Measurements from ENCODE around the gene DYNLT1. TPM values are rescaled to one million over a fixed set of nuclear protein-coding genes. Genes with fewer than 3 reads are reported as not detected.

DYNLT1 gene
- total and polyA plus RNA-seq, 2 of the 4 experiments (the other 2 are of a cell fraction): 235 to 349 TPM

GRCh38 chr6:158686311-158686710 lies 41.8 kb upstream of the DYNLT1 start:
- DNase-seq: no peak
- no peak overlapping the region for H3K23ac ChIP-seq (ENCODE audit: low read depth, low read length)
- no peak overlapping the region for H2BK15ac ChIP-seq (ENCODE audit: low read depth, low read length)
- no peaks in the 10 kb centered on the region for H3K79me1 ChIP-seq (ENCODE audit: low read depth in 1 of 2, low read length in 2 of 2)
- BruUV-seq (replicated peaks): no TSS peak
- H2AFZ ChIP-seq (replicated peaks; ENCODE audit: low read length, poor library complexity): no peak overlapping the region
- no peaks in the 10 kb centered on the region for H3K9me1 ChIP-seq (ENCODE audit: insufficient read depth, low read length)
- no peak overlapping the region for H2BK5ac ChIP-seq (ENCODE audit: low read depth, low read length, poor library complexity, severe bottlenecking)
- 81% methylated on average over 3 of the region's 4 CpGs; no CpG with 5 or more reads in 1 of the 2 experiments for WGBS, 2 experiments (ENCODE audit: extremely low coverage in 2 of 2, insufficient read length in 1 of 2)
- H4K5ac ChIP-seq (ENCODE audit: low read depth, low read length): no peak overlapping the region
- H2AK9ac ChIP-seq (replicated peaks; ENCODE audit: low read depth, low read length, poor library complexity): no peak overlapping the region
- no peak overlapping the region for H2BK20ac ChIP-seq (ENCODE audit: low read depth, low read length)
- intact Hi-C loops (cut with micrococcal nuclease) (no loop called here), dilution Hi-C loops (cut with HindIII; ENCODE audit: low sequenced_read_pairs, unreplicated experiment) (no loop called here), in situ Hi-C loops (cut with MboI; ENCODE audit: low sequenced_read_pairs) (no loop called here)
- H2AK5ac ChIP-seq (ENCODE audit: low read depth, low read length): no peak overlapping the region
- no peak overlapping the region for H3K9ac ChIP-seq (ENCODE audit: low read depth, low read length)
- no peak for TF ChIP-seq ELK1 (IDR thresholded peaks at IDR 0.05; ENCODE audit: borderline replicate concordance, low read depth, low read length)
- no peak for TF ChIP-seq CEBPB (IDR thresholded peaks at IDR 0.05; ENCODE audit: low read depth, low read length)
- ATAC-seq (ENCODE audit: low read depth): no peak
- no peaks in the 10 kb centered on the region for H3K9me3 ChIP-seq (ENCODE audit: control insufficient read depth, insufficient read depth, low read length)
- no peak overlapping the region for H3K56ac ChIP-seq (ENCODE audit: extremely low read depth, insufficient read depth, low read length)
- no peak overlapping the region for H3K4ac ChIP-seq (ENCODE audit: low read depth, low read length)
- no peaks in the 10 kb centered on the region for H3K36me3 ChIP-seq (ENCODE audit: control insufficient read depth, insufficient read depth, low read length)
- POLR2A ChIA-PET (ENCODE audit: unreplicated experiment): no interaction called here
- no peak overlapping the region for H3K18ac ChIP-seq (ENCODE audit: low read depth, low read length)
- H3K27me3 ChIP-seq (ENCODE audit: control insufficient read depth, insufficient read depth, low read length): no peaks in the 10 kb centered on the region
- H3K27ac ChIP-seq (ENCODE audit: insufficient read depth, low read length): no peak overlapping the region
- H3K4me1 ChIP-seq (ENCODE audit: control insufficient read depth, insufficient read depth, low read length): peaks cover 2% of the 10 kb centered on the region; the same call in 1 of the 2 replicates
- no peak overlapping the region for H3K4me3 ChIP-seq (ENCODE audit: insufficient read depth, low read depth, low read length)
- H4K8ac ChIP-seq (ENCODE audit: low read depth in 2 of 2, low read length in 2 of 2): no peak overlapping the region
- CTCF ChIA-PET: no interaction called here
- no peaks in the 10 kb centered on the region for H4K20me1 ChIP-seq (ENCODE audit: insufficient read depth, low read length)
- H4K91ac ChIP-seq (ENCODE audit: insufficient read depth, low read depth, low read length): no peak overlapping the region
- no peak overlapping the region for H3K14ac ChIP-seq (replicated peaks; ENCODE audit: low read depth, low read length)
- H2BK120ac ChIP-seq (ENCODE audit: low read depth, low read length): no peak overlapping the region
- no peak overlapping the region for H3K4me2 ChIP-seq (ENCODE audit: low read depth, low read length)

Measured in IMR-90 (cell line).